Fibroblast of lung (primary cell): ENCODE results near the gene TMCC1. TPM values are rescaled to one million over a fixed set of nuclear protein-coding genes. Genes with fewer than 3 reads are reported as not detected.

Experiments
- DNase-seq, 2 donors: peaks; one replicate each; pipeline versions ENCODE4 v3.0.0 to v3.0.0-alpha.2; 2010; ENCODE audit warnings: low read depth in 2 of 2
- H2AFZ ChIP-seq: 2 replicates; pipeline ENCODE4 v1.5.1; 2012; ENCODE audit warnings: low read length, control low read depth, inconsistent platforms
- H3K27ac ChIP-seq: 2 replicates; pipeline ENCODE4 v1.5.1; 2011; ENCODE audit warnings: low read length, control low read depth; ENCODE audit not compliant: insufficient read depth
- H3K27me3 ChIP-seq: 2 replicates; pipeline ENCODE4 v1.5.1; 2011; ENCODE audit warnings: mild to moderate bottlenecking, low read length; ENCODE audit not compliant: control insufficient read depth, insufficient read depth
- H3K36me3 ChIP-seq: 2 replicates; pipeline ENCODE4 v1.5.1; 2011; ENCODE audit warnings: low read length; ENCODE audit not compliant: control insufficient read depth, insufficient read depth
- H3K4me1 ChIP-seq: 2 replicates; pipeline ENCODE4 v1.5.1; 2011; ENCODE audit warnings: low read length; ENCODE audit not compliant: control insufficient read depth, insufficient read depth; ENCODE audit errors: extremely low read depth
- H3K4me2 ChIP-seq: 2 replicates; pipeline ENCODE4 v1.5.1; 2011; ENCODE audit warnings: low read length, control low read depth; ENCODE audit not compliant: insufficient read depth; ENCODE audit errors: extremely low read depth
- H3K4me3 ChIP-seq, 4 experiments: fragments of 200-600 bp in 1 of 4; sonication (generic) in 1 of 4; replicated peaks in 1 of 4; 2 replicates each; pipeline ENCODE4 v1.5.1; 2011 to 2016; ENCODE audit warnings: low read length in 4 of 4, low read depth in 3 of 4, mild to moderate bottlenecking in 3 of 4, control low read depth in 2 of 4, inconsistent platforms in 1 of 4, mixed read lengths in 1 of 4; ENCODE audit not compliant: insufficient read depth in 1 of 4; ENCODE audit errors: control extremely low read depth in 1 of 4
- H3K79me2 ChIP-seq: 2 replicates; pipeline ENCODE4 v1.5.1; 2012; ENCODE audit warnings: mild to moderate bottlenecking, low read length, inconsistent platforms; ENCODE audit not compliant: control insufficient read depth, insufficient read depth
- H3K9ac ChIP-seq: 2 replicates; pipeline ENCODE4 v1.5.1; 2011; ENCODE audit warnings: mild to moderate bottlenecking, low read length, control low read depth; ENCODE audit not compliant: insufficient read depth
- H3K9me3 ChIP-seq: 2 replicates; pipeline ENCODE4 v1.5.1; 2012; ENCODE audit warnings: low read depth, low read length; ENCODE audit not compliant: control insufficient read depth, insufficient read depth
- H4K20me1 ChIP-seq: 2 replicates; pipeline ENCODE4 v1.5.1; 2011; ENCODE audit warnings: low read length; ENCODE audit not compliant: control insufficient read depth, insufficient read depth; ENCODE audit errors: extremely low read depth
- EZH2 ChIP-seq: IDR thresholded peaks from 2 replicates; pipeline ENCODE4 v1.5.1; 2012; ENCODE audit warnings: low read length, control low read depth, mild to moderate bottlenecking; ENCODE audit errors: missing control alignments
- polyA plus RNA-seq, 2 donors: library from polyadenylated mRNA; depleted of rRNA in 1 of 2; stranded (reverse) in 1 of 2; unstranded in 1 of 2; fragments of >200 nt; gene quantifications; 2 replicates each; pipeline ENCODE4 v1.2.1, GENCODE V29; 2011 to 2012; ENCODE audit warnings: missing spikeins in 1 of 2
- total RNA-seq: library from RNA; depleted of rRNA; stranded (reverse); fragments of >200 nt; gene quantifications from 2 replicates; pipeline ENCODE4 v1.2.1, GENCODE V29; 2014
- TF ChIP-seq, protein P1 (sequence below), 2 donors: IDR thresholded peaks in 1 of 2; conservative IDR thresholded peaks in 1 of 2; 1 replicate in 1 of 2; 2 replicates in 1 of 2; pipeline ENCODE4 v1.5.1; 2011 to 2012; ENCODE audit warnings: low read length in 2 of 2, control low read depth in 1 of 2, inconsistent platforms in 1 of 2, low read depth in 1 of 2, mild to moderate bottlenecking in 1 of 2

TMCC1 gene
- total and polyA plus RNA-seq, 2 donors (not counting 1 experiment from before 2014, with no cell fraction given): 16.2 to 16.8 TPM

DNA sequence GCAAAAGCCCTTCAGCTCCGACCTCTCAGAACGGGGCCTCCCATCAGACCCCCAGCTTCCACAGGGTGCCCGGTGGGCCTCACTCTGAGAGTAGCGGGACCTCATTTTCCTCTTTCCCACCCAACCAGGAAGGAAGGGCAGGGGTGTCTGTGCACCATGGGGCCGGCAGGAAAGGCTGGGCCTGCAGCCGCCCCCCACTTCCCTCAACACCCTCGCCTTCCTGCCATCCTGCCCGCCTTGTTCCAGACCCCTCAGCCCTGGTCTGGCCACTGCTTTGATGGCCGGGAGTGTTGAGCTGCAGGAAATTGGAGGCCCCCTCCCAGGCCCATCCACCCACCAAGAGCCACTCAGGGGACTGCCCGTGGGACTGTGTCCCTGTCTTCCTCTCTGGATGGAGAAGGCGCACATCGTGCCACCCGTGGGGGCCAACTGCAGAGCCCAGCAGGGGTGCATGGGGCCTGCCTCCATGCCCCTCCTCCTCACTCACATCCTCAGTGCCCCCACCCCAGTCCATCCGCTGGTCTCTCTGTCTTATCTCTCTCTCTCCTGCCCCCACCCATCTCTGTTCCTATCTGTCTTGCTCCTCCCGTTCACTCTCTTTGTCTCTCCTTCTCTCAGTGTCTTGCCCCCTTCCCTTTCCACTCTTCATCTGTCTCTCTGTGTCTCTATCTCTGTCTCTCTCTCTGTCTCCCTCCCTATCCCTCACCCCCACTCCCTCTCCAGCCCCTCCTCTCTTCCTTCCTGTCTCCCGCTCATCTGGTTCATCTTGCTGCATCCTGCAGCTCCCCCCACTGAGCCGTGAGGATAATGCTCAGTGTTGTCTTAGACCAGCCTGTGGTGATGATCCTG, 285.2 kb downstream of the TMCC1 start:
- Histone ChIP-seq H3K9ac (no peak overlapping the region), H3K27me3 (no peaks in the 10 kb centered on the region), H3K4me2 (peak overlapping the region; percentile 33), H3K9me3 (no peaks in the 10 kb centered on the region), H2AFZ (no peak overlapping the region), H3K79me2 (peaks cover 29% of the 10 kb centered on the region), H3K4me1 (peaks cover 26% of the 10 kb centered on the region), H4K20me1 (no peaks in the 10 kb centered on the region), H3K36me3 (no peaks in the 10 kb centered on the region), H3K4me3 (no peak overlapping the region), H3K27ac (peak overlapping the region; percentile 4)
- TF ChIP-seq, protein P1, sequence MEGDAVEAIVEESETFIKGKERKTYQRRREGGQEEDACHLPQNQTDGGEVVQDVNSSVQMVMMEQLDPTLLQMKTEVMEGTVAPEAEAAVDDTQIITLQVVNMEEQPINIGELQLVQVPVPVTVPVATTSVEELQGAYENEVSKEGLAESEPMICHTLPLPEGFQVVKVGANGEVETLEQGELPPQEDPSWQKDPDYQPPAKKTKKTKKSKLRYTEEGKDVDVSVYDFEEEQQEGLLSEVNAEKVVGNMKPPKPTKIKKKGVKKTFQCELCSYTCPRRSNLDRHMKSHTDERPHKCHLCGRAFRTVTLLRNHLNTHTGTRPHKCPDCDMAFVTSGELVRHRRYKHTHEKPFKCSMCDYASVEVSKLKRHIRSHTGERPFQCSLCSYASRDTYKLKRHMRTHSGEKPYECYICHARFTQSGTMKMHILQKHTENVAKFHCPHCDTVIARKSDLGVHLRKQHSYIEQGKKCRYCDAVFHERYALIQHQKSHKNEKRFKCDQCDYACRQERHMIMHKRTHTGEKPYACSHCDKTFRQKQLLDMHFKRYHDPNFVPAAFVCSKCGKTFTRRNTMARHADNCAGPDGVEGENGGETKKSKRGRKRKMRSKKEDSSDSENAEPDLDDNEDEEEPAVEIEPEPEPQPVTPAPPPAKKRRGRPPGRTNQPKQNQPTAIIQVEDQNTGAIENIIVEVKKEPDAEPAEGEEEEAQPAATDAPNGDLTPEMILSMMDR (conservative IDR thresholded peaks at IDR 0.05 in 1 of 2, IDR thresholded peaks at IDR 0.05 in 1 of 2; ENCODE audit: low read depth in 1 of 2, low read length in 2 of 2): peak; percentile 25 to 32
- TF ChIP-seq EZH2: no peak
- DNase-seq: peak; percentile 54 to 66

DNA sequence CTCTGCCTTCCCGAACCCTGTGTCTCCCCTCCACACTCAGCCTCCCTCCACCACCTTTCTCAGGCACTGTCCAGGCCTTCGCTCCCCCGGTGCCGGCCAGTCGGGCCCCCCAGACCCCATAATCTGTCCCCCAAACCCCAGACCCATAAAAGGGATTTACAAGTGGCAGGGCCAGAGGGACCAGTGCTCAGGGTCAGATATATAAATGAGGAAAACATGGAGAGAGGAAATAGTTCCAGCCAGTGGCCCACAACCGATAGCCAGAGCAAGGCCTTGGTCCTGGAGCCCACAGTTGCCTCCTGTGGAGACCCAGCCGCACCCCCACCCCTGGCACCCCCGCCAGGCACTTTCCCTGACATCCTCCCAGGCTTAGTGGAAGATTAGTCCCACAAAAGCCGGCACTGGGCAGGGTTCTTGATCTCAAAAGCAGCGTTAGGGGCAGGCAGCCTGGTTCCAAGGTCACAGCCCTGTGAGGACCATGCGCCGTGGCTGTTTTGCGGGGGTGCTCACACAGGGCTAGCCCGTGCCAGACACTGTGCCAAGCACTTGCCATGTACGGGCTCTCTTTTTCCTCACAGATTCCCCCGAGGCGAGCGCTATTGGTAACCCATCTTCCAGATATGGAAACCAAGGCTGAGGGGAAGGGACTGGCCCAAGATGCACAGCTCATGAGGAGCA, 286.0 kb downstream of the TMCC1 start:
- H2AFZ ChIP-seq: no peak overlapping the region
- no peaks in the 10 kb centered on the region for H4K20me1 ChIP-seq
- TF ChIP-seq EZH2: no peak
- TF ChIP-seq, protein P1 (conservative IDR thresholded peaks at IDR 0.05 in 1 of 2, IDR thresholded peaks at IDR 0.05 in 1 of 2; ENCODE audit: low read depth in 1 of 2, low read length in 2 of 2): no peak
- peaks cover 37% of the 10 kb centered on the region for H3K79me2 ChIP-seq
- H3K36me3 ChIP-seq: no peaks in the 10 kb centered on the region
- H3K27me3 ChIP-seq: no peaks in the 10 kb centered on the region
- peak overlapping the region in 2 of 4 experiments; percentile 16 to 61 for H3K4me3 ChIP-seq
- no peaks in the 10 kb centered on the region for H3K9me3 ChIP-seq
- peak overlapping the region; percentile 60 for H3K27ac ChIP-seq
- H3K4me2 ChIP-seq: peak overlapping the region; percentile 79
- no peak for DNase-seq
- peaks cover 33% of the 10 kb centered on the region for H3K4me1 ChIP-seq
- H3K9ac ChIP-seq: peak overlapping the region; percentile 5

DNA sequence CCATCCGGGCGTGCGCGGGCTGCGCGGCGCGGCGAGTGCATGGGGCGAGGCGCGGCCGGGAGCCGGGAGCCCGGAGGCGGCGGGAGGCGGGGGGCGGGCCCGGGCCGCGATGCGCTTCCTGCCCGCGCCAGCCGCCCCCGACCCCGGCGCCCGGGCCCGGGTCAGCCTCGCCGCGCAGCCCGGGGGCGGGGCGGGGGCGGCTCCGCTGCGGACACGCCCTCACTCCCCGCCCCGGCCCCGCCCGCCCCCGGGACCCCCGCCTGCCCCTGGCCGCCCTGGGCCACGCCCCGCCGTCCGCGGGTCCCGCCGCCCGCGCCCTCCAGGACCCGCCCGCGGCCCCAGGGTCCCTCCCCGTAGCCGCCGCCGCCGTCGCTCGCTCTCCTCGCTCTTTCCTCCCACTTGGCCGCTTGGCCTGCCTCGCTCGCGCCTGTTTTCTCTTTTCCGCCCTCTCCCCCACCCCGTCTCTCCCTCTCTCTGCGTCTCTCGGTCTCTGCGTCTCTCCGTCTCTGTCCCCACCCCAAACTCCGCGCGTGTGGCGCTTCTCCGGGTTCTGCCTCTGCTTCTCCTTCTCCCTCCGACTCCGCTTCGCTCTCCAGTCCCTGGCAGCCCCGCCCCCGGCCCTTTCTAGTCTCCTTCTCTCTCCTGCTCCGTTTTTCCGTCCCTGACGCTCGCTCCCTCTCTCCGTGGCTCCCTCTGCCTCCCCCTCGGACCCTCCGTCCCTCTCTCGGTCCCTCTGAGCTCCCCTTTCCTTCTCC, 286.7 kb downstream of the TMCC1 start, which contains the start of gene PLXND1:
Gene PLXND1, minus strand, starts transcription at position 41 of the 755 bp plus-strand sequence. Its CDS starts 37 bp downstream, at position 4.
- H3K4me1 ChIP-seq: peaks cover 33% of the 10 kb centered on the region
- no peaks in the 10 kb centered on the region for H3K36me3 ChIP-seq
- peak within 1 kb of the TSS; percentile 64 for H3K27ac ChIP-seq

More for the DNA sequence above, 286.7 kb downstream of the TMCC1 start, which contains the start of gene PLXND1:
- Histone ChIP-seq H2AFZ (peak within 1 kb of the TSS; percentile 52), H3K9ac (peak within 1 kb of the TSS; percentile 81), H3K27me3 (no peaks in the 10 kb centered on the region), H3K4me2 (peak within 1 kb of the TSS; percentile 79), H3K79me2 (peaks cover 44% of the 10 kb centered on the region), H4K20me1 (no peaks in the 10 kb centered on the region), H3K9me3 (no peaks in the 10 kb centered on the region), H3K4me3 (peak within 1 kb of the TSS; percentile 61 to 78 (median 72))
- TF ChIP-seq EZH2: no peak
- TF ChIP-seq, protein P1 (conservative IDR thresholded peaks at IDR 0.05 in 1 of 2, IDR thresholded peaks at IDR 0.05 in 1 of 2; ENCODE audit: low read depth in 1 of 2, low read length in 2 of 2): no peak
- DNase-seq: peak; percentile 62 to 67
